ENCODE results near the gene ADGRG6.

Gene ADGRG6

DNA sequence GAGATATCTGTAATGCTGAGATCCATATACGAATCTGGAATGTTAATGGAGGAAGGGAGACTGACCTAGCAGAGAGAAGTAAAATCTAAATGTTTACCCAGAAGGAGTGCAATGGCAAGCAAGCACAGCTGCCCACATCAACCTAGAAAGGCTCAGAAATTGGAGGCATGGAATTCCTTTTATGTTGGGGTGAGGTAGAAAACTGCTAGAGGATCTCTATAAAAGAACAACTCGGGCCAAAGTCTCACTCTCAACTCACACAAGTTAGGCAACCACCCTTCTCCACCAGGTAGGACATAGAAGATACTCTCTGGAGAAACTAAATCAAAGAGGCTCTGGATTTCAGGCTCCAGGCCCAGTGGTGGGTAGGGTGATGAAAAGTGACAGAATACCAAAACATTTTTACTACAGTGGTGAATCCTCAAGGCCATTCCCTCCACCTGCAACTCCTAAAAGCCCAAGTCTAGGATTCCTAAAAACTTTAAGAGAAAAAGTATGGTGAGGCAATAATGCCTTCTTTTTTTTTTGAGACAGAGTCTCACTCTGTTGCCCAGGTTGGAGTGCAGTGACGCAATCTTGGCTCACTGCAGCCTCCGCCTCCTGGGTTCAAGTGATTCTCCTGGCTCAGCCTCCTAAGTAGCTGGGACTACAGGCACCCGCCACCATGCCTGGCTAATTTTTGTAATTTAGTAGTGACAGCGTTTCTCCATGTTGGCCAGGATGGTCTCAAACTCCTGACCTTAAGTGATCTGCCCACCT lies 9.5 kb upstream of the ADGRG6 start:
- no peak for DNase-seq

DNA sequence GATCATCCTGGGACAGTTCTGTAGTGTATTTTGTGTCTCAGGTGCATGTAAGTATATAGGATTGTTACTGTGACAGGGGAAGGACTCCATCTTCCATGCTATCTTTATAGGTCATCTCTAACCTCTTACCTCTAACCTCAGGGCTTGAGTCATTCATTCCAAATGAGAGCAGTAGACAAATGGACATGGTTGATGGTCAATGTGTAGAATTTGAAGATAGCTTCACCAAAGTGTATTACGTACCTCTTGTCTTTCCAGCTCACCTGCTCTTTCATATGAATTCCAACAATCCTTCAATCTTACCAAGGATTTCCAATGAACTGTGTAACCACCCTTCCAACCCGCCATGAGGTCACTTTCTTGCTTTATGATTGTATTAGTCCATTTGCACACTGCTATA lies 8.7 kb upstream of the ADGRG6 start:
- no peak for DNase-seq

DNA sequence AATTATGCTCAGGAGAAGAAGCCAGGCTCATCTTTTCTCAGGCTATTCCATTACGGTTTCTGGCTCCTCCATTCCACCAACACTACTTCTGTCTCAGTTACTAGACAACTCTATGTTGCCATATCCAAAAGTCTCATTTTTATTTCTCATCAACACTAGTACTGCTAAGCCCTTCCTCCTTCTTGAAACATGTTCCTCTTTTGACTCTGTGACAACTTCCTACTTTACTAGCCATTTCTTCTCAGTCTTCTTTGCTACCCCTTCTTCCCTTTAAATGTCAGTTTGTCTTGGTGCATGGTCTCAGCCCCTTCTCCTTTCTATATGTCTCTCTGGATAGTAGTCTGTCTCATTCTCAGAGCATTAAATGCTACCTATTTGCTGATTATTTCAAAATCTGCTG lies 7.1 kb upstream of the ADGRG6 start:
- DNase-seq = no peak

DNA sequence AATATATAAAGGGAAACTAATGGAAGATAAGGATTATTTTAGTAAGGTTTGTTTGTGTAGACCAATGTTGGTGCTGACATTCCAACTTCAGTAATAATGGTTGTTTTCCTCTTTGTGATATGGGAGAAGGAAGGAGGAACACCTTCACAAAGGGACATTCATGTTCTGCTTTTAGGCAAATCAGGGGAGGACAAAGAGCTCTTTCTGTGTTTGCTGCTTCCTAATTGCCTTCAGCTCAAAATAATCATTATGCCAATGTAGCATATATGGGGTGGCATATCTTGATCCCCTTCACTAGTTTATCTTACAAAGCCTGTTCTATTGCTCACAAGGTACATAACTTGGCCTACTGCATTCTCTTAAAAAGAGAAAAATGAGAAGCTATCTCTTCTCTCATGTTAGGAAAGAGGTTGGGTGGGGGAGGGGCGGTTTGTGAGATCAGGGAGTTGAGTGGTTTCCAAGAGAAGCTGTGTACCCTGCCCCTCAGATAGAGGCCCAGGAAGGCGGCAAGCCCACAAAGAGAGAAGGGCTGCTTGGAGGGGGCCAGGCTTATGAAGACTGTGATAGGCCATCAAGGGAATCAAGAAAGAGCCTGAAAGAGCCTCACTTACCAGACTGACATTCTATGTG lies 4.7 kb upstream of the ADGRG6 start:
- DNase-seq = no peak

DNA sequence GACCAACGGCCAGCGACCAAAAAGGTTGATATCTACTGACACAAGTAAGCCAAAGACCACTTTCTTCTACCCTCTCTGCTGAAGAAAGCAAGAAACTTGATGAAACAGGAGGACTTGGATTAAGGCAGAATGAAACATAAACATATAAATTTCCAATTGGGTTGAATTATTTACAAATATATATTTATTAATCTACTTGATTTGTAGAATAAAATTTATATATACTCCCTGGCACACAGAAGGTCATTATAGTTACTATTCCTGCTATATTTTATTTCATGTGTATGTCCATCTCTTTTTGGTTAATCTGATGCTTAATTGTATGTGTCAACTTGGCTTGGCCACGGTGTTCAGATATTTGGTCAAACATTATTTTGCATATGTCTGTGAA lies 4.2 kb upstream of the ADGRG6 start:
- no peak for DNase-seq

DNA sequence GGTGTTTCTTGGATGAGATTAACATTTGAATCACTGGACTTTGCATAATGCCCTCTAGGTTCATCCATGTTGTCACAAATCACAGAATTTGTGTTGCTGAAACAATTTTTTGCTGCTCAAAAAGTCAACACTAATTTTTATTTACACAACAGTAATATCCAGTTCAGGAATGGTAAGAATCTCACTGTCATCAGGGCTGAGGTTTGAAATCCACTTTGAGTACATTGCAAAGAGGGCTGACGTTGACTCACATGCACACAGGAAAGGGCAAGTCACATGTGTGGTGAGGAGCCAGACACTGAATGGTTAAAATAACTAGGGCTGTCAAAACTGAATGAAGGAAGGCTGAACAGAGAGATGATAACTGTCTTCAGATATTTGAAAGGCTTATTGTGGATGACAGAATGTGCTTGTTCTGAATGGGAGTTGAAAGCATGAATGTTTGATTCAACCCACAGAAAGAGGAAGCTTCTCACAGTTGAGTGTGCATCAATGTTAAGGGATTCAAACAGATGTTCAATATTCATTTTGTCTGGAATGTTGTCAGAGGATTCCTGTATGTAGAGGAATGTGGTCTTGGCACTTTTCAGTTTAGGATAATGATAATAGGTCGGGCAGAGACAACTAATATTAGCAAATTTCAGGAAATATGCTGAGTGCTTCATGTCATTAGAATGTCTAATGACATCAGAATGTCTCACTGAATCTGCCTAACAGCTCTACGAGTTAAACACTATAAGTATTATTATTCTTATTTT lies 3.6 kb upstream of the ADGRG6 start:
- no peak for DNase-seq

DNA sequence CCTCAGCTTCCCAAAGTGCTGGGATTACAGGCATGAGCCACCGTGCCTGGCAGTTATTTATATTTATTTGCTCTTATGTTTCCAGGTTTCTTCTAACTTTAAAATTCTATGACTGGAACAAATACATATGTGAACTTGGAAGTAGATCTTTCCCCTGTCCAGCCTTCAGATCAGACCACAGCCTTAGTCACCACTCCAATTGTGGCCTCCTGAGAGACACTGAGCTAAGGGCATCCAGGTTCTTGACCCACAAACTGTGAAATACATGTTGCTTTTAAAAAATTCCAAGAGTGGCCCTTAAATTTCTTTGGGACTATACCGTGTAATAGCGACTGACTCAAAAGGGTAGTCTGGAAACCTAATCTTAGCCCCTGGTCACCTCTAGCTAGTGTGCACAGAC lies 1.5 kb upstream of the ADGRG6 start:
- DNase-seq = no peak

DNA sequence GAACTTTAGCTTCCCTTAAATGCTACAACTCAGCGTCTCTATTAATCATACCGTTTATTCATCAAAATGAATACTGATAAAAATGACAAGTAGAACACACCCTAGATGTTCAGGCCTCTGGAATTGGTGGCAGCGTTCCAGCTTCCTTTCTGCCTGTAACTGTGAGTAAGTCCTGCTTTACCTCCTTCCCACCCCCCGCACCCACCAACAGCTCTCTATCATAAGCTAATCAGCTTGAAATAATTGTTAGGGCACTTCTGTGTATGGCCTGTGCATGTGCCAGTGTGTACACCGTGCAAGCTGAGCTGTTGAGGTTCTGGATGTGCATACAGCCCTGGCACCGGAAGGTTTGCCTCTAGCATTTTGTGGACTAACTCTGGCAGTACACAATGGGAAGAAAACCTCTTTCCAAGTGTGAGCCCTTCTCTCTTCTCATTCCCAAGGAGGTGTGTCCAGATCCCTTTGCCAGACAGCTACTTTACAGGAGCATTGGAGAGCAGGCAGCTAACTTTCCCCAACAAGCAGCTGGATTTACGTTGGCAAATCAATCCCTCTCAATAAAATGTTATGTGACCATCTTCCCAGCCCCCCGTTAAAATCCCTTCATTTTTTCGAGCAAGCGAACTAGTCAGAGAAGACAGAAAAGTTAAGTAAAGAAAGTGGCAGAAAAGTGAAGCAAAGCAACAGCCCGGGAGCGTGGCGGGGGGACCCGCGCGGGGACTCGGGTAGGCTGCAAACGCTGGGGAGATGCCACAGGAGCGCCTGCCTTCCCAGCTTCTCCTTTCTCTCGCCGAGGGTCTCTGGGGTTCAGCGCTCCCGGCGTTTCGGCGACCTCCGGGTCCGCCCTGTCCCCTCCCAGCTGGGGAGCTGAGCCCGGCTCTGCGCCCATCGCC lies 803 bp upstream of the ADGRG6 start:
- no peak for DNase-seq

DNA sequence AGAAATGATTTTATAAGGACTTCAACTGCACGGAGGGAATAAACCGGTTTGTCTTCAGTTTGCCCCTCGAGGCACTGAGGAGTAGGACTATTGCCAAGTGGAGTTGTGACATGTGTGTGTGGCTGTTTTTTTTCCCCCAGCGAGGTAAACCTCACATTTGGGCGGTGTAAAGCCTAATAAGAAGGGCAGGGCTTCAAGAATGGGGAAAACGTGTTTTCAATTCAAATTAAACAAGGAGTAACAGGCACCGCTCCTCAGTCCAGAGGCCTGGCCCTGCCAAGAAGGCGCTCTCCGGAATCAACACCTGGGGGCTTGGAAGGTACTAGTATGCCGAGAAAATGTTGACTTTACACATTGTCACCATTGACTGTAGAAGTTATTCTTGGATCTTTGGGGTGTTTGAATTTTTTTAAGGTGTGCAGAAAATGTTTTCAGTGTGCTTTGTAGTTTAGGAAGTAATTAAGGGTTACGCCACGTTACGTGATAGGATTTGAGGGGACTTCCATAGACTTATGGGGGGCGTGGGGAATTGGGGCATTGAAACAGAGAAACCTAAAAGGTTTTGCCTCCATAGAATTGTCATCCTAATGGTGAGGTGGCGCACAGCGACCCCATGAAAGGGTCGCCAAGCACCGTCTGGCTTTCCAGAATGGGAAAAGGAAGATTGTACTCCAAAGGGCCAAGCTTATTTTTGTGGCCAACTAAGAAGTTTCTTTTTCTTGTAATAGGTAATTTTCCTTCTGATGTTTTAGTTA lies 791 bp downstream of the ADGRG6 start:
- no peak for DNase-seq

DNA sequence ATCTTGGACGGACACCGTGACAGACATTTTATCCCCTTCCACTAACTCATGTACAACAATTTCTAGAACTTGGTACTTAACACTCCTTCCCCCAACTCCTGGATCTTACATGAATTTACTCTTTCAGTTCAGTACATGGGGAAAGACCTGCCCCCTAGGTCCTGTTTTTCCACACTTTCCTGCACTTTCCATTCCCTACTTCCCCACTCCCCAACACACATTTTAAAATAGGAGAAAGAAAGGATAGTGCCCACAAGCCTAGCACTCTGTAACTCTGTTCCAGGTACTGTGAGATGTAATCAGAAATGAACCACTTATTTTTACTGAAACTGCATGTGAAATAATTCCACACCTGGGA lies 1.3 kb downstream of the ADGRG6 start:
- DNase-seq = no peak

DNA sequence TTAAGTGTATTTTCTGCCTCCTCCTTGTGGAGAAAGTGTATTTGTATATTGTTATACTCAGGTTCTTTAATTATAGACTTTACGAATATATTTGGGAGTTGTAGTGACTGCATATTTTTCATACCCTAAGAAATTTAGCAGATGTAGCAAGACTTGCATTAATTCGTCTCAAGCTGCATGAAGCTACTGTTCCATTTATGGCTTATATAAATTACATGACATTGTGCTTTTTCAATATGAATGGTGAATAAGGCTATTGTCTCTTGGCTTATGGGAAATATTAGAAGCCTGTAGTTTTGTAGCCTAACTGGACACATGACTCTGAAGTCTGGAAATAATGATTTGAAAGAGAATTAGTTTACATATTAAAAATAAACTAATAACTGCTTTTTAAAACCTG lies 2.4 kb downstream of the ADGRG6 start:
- no peak for DNase-seq

DNA sequence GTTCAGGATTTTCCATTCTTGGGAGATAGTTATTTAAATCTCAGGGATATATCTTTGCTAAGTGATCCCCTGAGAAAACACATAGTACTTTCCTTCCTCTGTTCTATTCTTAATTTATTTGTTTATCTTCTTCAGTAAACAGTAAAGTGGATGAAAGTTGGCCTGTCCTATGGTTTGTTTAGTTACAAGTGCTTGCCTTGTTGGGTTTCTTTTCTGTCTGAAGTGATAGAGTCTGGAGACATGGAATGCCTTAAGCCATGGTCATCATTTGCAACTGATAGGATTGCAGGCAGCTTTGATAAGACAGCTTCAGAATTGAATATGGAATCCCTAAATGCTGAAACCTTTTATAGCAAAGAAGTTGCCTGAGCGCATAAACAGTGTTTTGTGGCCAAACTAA lies 4.9 kb downstream of the ADGRG6 start:
- no peak for DNase-seq

DNA sequence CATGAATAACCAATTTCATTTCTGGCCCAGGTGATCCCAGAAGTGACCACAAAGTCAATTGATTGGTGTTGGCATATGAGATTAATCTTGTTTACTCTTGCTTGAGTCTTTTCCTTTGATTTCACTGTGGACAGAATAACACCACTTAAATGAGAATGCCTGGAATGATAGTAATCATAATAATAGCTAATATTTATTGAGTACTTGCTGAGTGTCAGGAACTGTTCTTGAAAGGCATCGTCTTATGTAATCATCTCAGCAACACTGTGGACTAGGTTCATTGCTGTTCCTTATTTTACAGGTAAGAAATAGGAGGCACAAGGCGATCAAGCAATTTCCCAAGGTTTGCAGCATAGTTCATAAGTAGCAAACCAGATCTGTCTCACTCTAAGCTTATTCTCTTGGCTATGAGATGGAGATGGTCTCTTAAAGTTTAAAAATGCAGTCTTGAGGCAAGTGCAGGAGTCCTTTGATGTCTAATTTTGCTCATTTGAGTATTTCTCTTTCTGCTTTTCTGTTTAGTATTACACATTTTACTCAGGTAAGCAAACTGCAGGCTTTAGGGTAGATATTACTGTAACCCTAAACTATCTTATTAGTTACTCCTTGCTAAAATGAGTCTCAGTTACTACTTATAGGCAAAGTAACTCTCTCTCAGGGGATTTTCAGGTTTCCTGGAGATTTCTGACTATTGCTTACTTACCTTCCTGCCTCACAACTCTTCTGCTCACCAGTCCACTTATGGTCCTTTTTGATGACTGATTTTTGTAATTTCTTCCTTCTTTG lies 6.3 kb downstream of the ADGRG6 start:
- DNase-seq = no peak

DNA sequence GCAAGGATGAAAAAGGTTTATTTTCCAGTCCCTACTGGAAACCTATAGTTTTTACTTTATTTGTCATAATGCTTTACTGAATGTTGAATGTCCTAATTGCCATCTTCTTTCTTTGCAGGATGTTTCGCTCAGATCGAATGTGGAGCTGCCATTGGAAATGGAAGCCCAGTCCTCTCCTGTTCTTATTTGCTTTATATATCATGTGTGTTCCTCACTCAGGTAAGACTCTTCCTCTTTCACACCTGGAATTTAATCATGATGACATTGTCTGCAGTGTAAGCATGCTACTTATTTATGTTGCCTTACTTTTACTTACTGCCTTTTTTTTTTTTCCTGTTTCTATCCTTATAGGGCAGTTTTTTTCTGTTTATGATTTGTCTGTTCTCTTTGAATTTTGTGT lies 7.6 kb downstream of the ADGRG6 start:
- no peak for DNase-seq

DNA sequence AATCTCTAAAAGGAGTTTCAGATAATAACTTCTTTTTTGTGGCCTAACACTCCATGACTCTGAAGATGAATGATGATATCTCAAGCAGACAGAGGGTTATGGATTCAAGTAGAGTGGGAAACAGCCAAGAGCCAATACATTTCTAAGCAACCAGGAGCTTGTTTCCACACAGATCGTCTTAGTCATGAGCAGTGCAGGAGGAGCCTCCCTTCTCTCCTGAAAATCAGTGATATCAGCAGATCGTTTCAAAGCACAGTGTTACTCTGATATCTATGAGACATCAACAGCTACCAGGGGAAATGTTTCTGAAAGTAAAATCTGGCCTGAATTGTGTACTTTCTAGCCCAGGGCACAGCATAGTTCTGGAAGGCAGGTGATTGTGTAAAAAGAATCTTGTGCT lies 11.5 kb downstream of the ADGRG6 start:
- DNase-seq = no peak

DNA sequence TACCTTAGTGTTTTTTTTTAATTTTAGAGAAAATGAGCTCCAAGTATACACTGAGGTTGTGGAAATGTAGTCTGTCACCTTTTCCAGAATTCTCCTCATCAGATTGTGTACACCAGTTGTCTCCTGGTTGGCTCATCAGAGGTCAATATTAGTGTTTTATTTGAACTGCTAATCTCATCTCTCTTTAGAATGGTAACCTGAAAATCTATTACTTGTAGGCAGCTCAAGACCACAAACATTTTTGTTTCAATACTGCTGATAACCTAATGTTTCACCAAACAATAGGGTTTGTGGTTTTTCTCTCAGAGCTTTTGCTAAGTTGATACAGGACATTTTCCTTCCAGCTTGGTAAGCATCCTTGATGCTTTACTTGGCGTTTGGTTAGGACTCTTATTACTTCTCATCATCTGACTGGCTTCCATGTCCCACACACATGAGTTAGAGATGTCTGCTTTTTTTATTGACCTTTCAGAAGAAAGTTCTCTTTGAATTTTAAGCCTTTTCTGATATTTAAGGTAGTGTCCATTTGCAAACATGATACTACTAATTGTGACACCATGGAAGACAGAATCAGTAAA lies 15.1 kb downstream of the ADGRG6 start:
- DNase-seq = no peak

DNA sequence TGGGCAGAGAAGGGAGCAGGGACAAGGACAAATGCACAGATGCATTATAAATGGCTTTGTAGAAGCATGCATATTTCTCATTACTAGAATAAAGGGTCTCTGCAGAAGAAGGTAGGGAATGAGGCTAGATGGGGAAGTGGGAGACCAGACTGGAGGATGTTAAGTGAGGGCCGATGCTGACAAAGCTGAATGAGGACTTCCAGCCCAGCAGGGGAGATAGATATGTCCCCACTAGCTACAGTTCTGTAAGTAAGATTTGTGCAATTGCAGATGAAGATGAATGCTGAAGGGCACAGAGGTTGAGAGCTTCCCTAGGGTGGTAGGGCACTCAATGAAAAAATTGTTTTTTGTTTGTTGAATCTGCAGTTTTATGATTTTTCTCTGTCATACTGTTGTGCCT lies 16.9 kb downstream of the ADGRG6 start:
- DNase-seq = no peak

DNA sequence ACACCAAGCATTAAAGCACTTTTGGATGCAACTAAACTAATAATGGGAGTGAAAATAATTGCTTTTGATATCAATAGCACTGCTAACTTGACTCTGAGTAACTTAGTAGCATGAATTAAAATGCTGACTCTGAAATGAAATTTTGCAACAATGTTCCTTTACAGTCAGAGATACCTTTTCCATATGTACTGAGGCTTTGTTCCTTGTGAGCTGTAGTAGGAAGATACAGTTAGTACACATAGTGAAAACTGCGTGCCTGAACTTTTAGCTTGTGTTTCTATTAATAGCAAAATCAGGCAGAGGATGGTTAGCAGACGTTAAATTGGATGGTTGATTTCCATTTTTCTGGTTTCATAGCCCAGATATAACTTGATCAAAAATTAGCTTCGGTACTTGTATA lies 18.6 kb downstream of the ADGRG6 start:
- DNase-seq = no peak

DNA sequence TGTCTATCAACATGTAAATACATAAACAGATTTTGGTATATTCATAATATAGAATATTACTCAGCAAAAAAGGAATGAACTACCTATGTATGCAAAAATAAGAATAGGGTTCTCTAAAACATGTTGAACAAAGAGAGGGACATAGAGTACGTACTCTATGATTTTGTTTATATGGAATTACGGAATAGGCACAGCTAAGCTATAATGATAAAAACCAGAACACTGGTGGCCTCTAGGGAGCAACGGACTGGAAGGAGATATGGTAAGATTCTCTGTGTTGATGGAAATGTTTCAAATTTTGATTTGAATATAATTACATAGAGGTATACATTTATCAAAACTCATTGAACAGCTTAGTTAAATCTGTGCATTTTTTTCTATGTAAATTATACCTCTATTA lies 19.6 kb downstream of the ADGRG6 start:
- no peak for DNase-seq

DNA sequence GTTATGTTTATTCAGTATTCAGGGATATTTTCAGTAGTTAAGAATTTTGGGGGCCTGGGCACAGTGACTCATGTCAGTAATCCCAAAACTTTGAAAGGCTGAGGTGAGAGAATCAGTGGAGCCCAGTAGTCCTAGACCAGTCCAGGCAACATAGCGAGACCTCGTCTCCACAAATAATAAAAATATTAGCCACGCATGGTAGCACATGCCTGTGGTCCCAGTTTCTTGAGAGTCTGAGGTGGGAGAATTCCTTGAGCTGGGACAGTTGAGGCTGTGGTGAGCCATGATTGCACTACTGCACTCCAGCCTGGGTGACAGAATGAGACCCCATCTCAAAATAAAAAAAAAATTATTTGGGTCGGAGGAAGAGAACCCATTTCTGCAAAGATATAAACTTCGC lies 20.3 kb downstream of the ADGRG6 start:
- DNase-seq = no peak

DNA sequence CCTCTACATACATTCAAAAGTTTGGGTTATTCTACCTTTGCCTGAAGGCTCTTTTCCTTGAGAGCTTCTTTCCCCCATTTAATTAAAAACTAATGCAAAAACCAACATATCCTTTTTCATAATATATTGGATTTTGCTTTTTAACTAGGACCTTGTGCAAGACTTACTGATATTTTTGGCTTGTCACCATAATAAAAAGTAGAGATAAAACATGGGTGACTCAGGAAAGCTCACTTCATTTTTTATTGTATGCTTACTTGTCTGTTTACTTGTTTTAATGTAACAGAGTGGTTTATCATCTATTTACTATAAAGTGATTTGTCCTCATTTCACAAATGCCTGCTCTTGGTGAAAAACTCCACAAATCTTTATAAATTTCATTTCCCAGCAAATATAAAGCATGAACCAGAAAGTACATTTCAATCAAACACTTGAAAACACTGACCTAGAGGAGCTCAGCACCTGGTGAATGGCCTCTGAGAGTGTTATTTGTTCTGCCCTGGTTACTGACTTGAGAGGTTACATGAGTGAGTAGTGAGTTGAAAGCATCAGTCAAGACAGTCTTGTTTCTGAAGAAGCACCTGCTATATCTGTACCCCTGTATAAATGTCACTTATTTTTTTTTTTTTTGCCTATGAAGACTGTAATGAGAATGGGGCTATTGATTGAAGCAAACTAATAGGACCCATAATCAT lies 20.8 kb downstream of the ADGRG6 start:
- DNase-seq = no peak

Measured in NCI-H2107 (cell line).